H9 (cell line): ENCODE data around the gene MCF2L2. TPM values are rescaled to one million over a fixed set of nuclear protein-coding genes. Genes with fewer than 3 reads are reported as not detected.

Experiments
- DNase-seq: peaks from one replicate; pipeline ENCODE4 v3.0.0-alpha.2; 2017
- H2AFZ ChIP-seq: one replicate; pipeline ENCODE4 v1.6.1; 2013; ENCODE audit warnings: mild to moderate bottlenecking, low read length, control low read depth, moderate library complexity
- H2AK5ac ChIP-seq: 2 replicates; pipeline ENCODE4 v1.6.1; 2013; ENCODE audit warnings: low read length, control low read depth, mixed read lengths; ENCODE audit not compliant: insufficient read length
- H2BK120ac ChIP-seq: one replicate; pipeline ENCODE4 v1.6.1; 2013; ENCODE audit warnings: low read depth, mild to moderate bottlenecking, low read length, control low read depth, inconsistent platforms; ENCODE audit not compliant: poor library complexity, severe bottlenecking
- H2BK12ac ChIP-seq: 2 replicates; pipeline ENCODE4 v1.6.1; 2013; ENCODE audit warnings: low read length, control low read depth, mixed read lengths, low read depth; ENCODE audit not compliant: insufficient read length
- H2BK15ac ChIP-seq: 2 replicates; pipeline ENCODE4 v1.6.1; 2013; ENCODE audit warnings: low read depth, low read length, control low read depth
- H2BK20ac ChIP-seq: one replicate; pipeline ENCODE4 v1.6.1; 2013; ENCODE audit warnings: low read depth, mild to moderate bottlenecking, low read length, control low read depth, inconsistent platforms; ENCODE audit not compliant: poor library complexity, severe bottlenecking
- H2BK5ac ChIP-seq: 2 replicates; pipeline ENCODE4 v1.6.1; 2013; ENCODE audit warnings: low read length, control low read depth, mixed read lengths; ENCODE audit not compliant: insufficient read length
- H3K14ac ChIP-seq: 2 replicates; pipeline ENCODE4 v1.6.1; 2013; ENCODE audit warnings: low read length, control low read depth; ENCODE audit not compliant: insufficient read depth
- H3K18ac ChIP-seq: 2 replicates; pipeline ENCODE4 v1.6.1; 2013; ENCODE audit warnings: low read depth, mild to moderate bottlenecking, mixed read lengths, low read length, control low read depth; ENCODE audit not compliant: insufficient read length
- H3K23ac ChIP-seq: 2 replicates; pipeline ENCODE4 v1.6.1; 2013; ENCODE audit warnings: low read length, control low read depth, mixed read lengths, low read depth; ENCODE audit not compliant: insufficient read length
- H3K23me2 ChIP-seq: 2 replicates; pipeline ENCODE4 v1.6.1; 2013; ENCODE audit warnings: low read depth, mild to moderate bottlenecking, mixed read lengths, low read length, control low read depth; ENCODE audit not compliant: insufficient read length, poor library complexity, severe bottlenecking
- H3K27ac ChIP-seq: 2 replicates; pipeline ENCODE4 v1.5.1; 2013; ENCODE audit warnings: low read length, control low read depth, mixed read lengths, low read depth; ENCODE audit not compliant: insufficient read length
- H3K27me3 ChIP-seq: 2 replicates; pipeline ENCODE4 v1.6.1; 2013; ENCODE audit warnings: low read length, control low read depth, inconsistent platforms; ENCODE audit not compliant: insufficient read depth
- H3K4ac ChIP-seq: 2 replicates; pipeline ENCODE4 v1.6.1; 2013; ENCODE audit warnings: low read depth, mild to moderate bottlenecking, control low read depth, inconsistent platforms, low read length, moderate library complexity
- H3K4me1 ChIP-seq: 2 replicates; pipeline ENCODE4 v1.6.1; 2013; ENCODE audit warnings: low read length, control low read depth, inconsistent platforms; ENCODE audit not compliant: insufficient read depth
- H3K4me2 ChIP-seq: 2 replicates; pipeline ENCODE4 v1.6.1; 2013; ENCODE audit warnings: low read length, control low read depth, mixed read lengths; ENCODE audit not compliant: insufficient read length, insufficient read depth
- H3K56ac ChIP-seq: 2 replicates; pipeline ENCODE4 v1.6.1; 2013; ENCODE audit warnings: low read depth, mild to moderate bottlenecking, mixed read lengths, low read length, control low read depth; ENCODE audit not compliant: insufficient read length
- H3K79me1 ChIP-seq: 2 replicates; pipeline ENCODE4 v1.6.1; 2013; ENCODE audit warnings: low read depth, mild to moderate bottlenecking, moderate library complexity, low read length, control low read depth, inconsistent platforms; ENCODE audit not compliant: insufficient read depth, poor library complexity, severe bottlenecking
- H3K79me2 ChIP-seq: 2 replicates; pipeline ENCODE4 v1.6.1; 2013; ENCODE audit warnings: low read length, control low read depth, inconsistent platforms; ENCODE audit not compliant: insufficient read depth
- H3K9ac ChIP-seq: 2 replicates; pipeline ENCODE4 v1.6.1; 2013; ENCODE audit warnings: low read length, control low read depth, mixed read lengths; ENCODE audit not compliant: insufficient read length; ENCODE audit errors: extremely low read depth
- H3K9me3 ChIP-seq: one replicate; pipeline ENCODE4 v1.6.1; 2013; ENCODE audit warnings: low read depth, low read length, inconsistent platforms; ENCODE audit not compliant: control insufficient read depth
- H3T11ph ChIP-seq: one replicate; pipeline ENCODE4 v1.6.1; 2013; ENCODE audit warnings: mild to moderate bottlenecking, low read length, control low read depth, inconsistent platforms
- H4K20me1 ChIP-seq: one replicate; pipeline ENCODE4 v1.6.1; 2013; ENCODE audit not compliant: control insufficient read depth, insufficient read length, insufficient read depth
- H4K5ac ChIP-seq: 2 replicates; pipeline ENCODE4 v1.6.1; 2013; ENCODE audit warnings: low read depth, mild to moderate bottlenecking, mixed read lengths, low read length, control low read depth; ENCODE audit not compliant: insufficient read length
- H4K8ac ChIP-seq: replicated peaks from 2 replicates; pipeline ENCODE4 v1.6.1; 2013; ENCODE audit warnings: low read length, control low read depth, mixed read lengths, low read depth; ENCODE audit not compliant: insufficient read length
- H4K91ac ChIP-seq: 2 replicates; pipeline ENCODE4 v1.6.1; 2013; ENCODE audit warnings: low read depth, mild to moderate bottlenecking, moderate library complexity, mixed read lengths, low read length, control low read depth; ENCODE audit not compliant: insufficient read length
- H3K27ac Mint-ChIP-seq, 3 experiments: 2 replicates in 2 of 3; 3 replicates in 1 of 3; pipeline ENCODE4 v1.8.0; 2020 to 2021; ENCODE audit warnings: mixed read lengths in 3 of 3, mild to moderate bottlenecking in 1 of 3, moderate library complexity in 1 of 3
- H3K27me3 Mint-ChIP-seq: 2 replicates; pipeline ENCODE4 v1.8.0; 2021; ENCODE audit warnings: low read depth, mild to moderate bottlenecking, moderate library complexity, mixed read lengths
- H3K36me3 Mint-ChIP-seq, 3 experiments: 2 replicates in 2 of 3; 3 replicates in 1 of 3; pipeline ENCODE4 v1.8.0; 2020 to 2021; ENCODE audit warnings: low read depth in 3 of 3, mixed read lengths in 3 of 3; ENCODE audit not compliant: insufficient read depth in 1 of 3
- H3K4me1 Mint-ChIP-seq, 2 experiments: 2 replicates each; pipeline ENCODE4 v1.8.0; 2020; ENCODE audit warnings: mixed read lengths in 2 of 2
- H3K4me3 Mint-ChIP-seq, 2 experiments: 2 replicates in 1 of 2; 3 replicates in 1 of 2; pipeline ENCODE4 v1.8.0; 2020 to 2021; ENCODE audit warnings: mild to moderate bottlenecking in 2 of 2, mixed read lengths in 2 of 2, moderate library complexity in 1 of 2
- H3K9me3 Mint-ChIP-seq, 2 experiments: 2 replicates in 1 of 2; 3 replicates in 1 of 2; pipeline ENCODE4 v1.8.0; 2020; ENCODE audit warnings: mild to moderate bottlenecking in 2 of 2, mixed read lengths in 2 of 2, moderate library complexity in 1 of 2
- CTCF ChIP-seq: fragments of 200-600 bp; sonication (generic); conservative IDR thresholded peaks from 3 replicates; pipeline ENCODE4 v1.8.0; 2021; ENCODE audit warnings: antibody characterized with exemption, mild to moderate bottlenecking
- WGBS: extraction: QIAGEN DNeasy Blood & Tissue Kit; methylation state at CpG from one replicate; pipeline ENCODE4 v1.1.7; 2013; ENCODE audit warnings: missing lambda C conversion rate, low lambda C conversion rate, mixed read lengths; ENCODE audit not compliant: insufficient read length; ENCODE audit errors: extremely low coverage; 5-methylcytosine and 5-hydroxymethylcytosine counted together
- total RNA-seq: library from RNA; stranded (reverse); gene quantifications from 2 replicates; pipeline ENCODE4 v1.2.1, GENCODE V29; 2021

The MCF2L2 gene
- total RNA-seq, 1 experiment from 2014 or later, result 6.4 TPM

DNA sequence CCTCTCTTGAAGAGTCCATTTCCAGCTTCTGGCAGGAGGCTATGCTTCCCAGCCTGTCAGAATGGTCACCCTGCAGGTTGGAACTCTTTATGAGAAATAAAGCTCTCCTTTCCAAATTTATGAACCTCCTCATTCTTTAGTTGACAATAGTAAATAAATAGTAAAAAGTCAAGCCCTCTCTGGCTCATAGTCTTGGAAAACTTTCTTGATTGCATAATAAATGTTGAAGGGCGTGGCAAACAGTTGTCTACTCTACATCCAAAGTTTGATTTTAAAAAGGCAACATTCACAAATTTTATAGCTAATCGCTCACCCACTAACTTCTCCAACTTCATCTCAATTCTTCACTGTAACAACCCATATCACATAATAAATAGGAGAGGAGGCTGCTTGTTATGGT is 58.8 kb downstream of the MCF2L2 start:
- no peaks in the 10 kb centered on the region for H3K9me3 ChIP-seq
- H2BK20ac ChIP-seq, result no peak overlapping the region
- H3K4me1 Mint-ChIP-seq, result no peaks in the 10 kb centered on the region
- H3K4me3 Mint-ChIP-seq, result no peak overlapping the region
- no peak overlapping the region for H2BK15ac ChIP-seq
- H3K18ac ChIP-seq, result no peak overlapping the region
- H3K23ac ChIP-seq, result no peak overlapping the region
- no peaks in the 10 kb centered on the region for H3K79me2 ChIP-seq
- no peaks in the 10 kb centered on the region for H4K20me1 ChIP-seq
- H4K5ac ChIP-seq, result no peak overlapping the region
- no peak overlapping the region for H3K9ac ChIP-seq
- no peak for TF ChIP-seq CTCF
- no peak overlapping the region for H2AFZ ChIP-seq
- no peak overlapping the region for H2BK12ac ChIP-seq
- no peak overlapping the region for H2AK5ac ChIP-seq
- no peak overlapping the region for H3K4me2 ChIP-seq
- no peak overlapping the region for H3K27ac ChIP-seq
- H3K36me3 Mint-ChIP-seq, result no peaks in the 10 kb centered on the region
- no peak overlapping the region for H2BK5ac ChIP-seq
- H3K9me3 Mint-ChIP-seq, result no peaks in the 10 kb centered on the region
- no peak overlapping the region for H2BK120ac ChIP-seq
- H3K4ac ChIP-seq, result no peak overlapping the region
- H3K23me2 ChIP-seq, result no peaks in the 10 kb centered on the region
- no peaks in the 10 kb centered on the region for H3K27me3 ChIP-seq
- H3K27ac Mint-ChIP-seq, result no peak overlapping the region
- H3K14ac ChIP-seq, result no peak overlapping the region
- no peak overlapping the region for H3K56ac ChIP-seq
- no peaks in the 10 kb centered on the region for H3K4me1 ChIP-seq
- DNase-seq, result no peak
- H3T11ph ChIP-seq, result no peak overlapping the region
- WGBS, result 100% methylated on average over 1 of the region's 2 CpGs
- no peak overlapping the region for H4K8ac ChIP-seq
- H3K79me1 ChIP-seq, result no peaks in the 10 kb centered on the region
- H3K27me3 Mint-ChIP-seq, result no peaks in the 10 kb centered on the region; the same call in 1 of the 2 replicates
- no peak overlapping the region for H4K91ac ChIP-seq
